CD4-positive, alpha-beta T cell treated with Interleukin-21 for 1 hour (primary cell): ENCODE results near the gene SNX21.
"Not testable (repeated sequence)": the region's sequence is repeated elsewhere in the genome, so short reads cannot be mapped to it uniquely, and the experiment has no call there.

Source experiments
- DNase-seq: peaks from one replicate; pipeline ENCODE4 v3.0.0-alpha.2; 2020

The SNX21 gene

GRCh38 chr20:45833030-45833882 is at the start of gene SNX21:
TSS of gene SNX21 (plus strand) at chr20:45833799. CDS start at chr20:45833920, 121 bp downstream.
- DNase-seq, result peak; percentile 10

GRCh38 chr20:45788351-45788750 is 45.2 kb upstream of the SNX21 start:
- no peak for DNase-seq

GRCh38 chr20:45792317-45793118 is 41.1 kb upstream of the SNX21 start:
- peak; percentile 24 for DNase-seq

- no peak for DNase-seq
Measured at GRCh38 chr20:45796337-45797065, 37.1 kb upstream of the SNX21 start.

- DNase-seq, result not testable (repeated sequence)
Measured at GRCh38 chr20:45797510-45797909, 36.1 kb upstream of the SNX21 start.

GRCh38 chr20:45797955-45798354 is 35.6 kb upstream of the SNX21 start:
- not testable (repeated sequence) for DNase-seq

GRCh38 chr20:45798935-45799642 is 34.5 kb upstream of the SNX21 start:
- peak; percentile 73 for DNase-seq

- DNase-seq, result no peak
Measured at GRCh38 chr20:45801851-45802250, 31.7 kb upstream of the SNX21 start.

GRCh38 chr20:45810191-45810970 is 23.2 kb upstream of the SNX21 start:
- DNase-seq, result no peak

GRCh38 chr20:45812157-45813005 is 21.2 kb upstream of the SNX21 start, which contains the start of gene UBE2C:
TSS of gene UBE2C (plus strand) at chr20:45812644. CDS start at chr20:45812696, 52 bp downstream.
- DNase-seq, result peak; percentile 98

- no peak for DNase-seq
Measured at GRCh38 chr20:45813006-45813340, 20.6 kb upstream of the SNX21 start.

- no peak for DNase-seq
Measured at GRCh38 chr20:45813489-45813888, 20.1 kb upstream of the SNX21 start.

GRCh38 chr20:45814314-45814713 is 19.3 kb upstream of the SNX21 start:
- no peak for DNase-seq

GRCh38 chr20:45816951-45817350 is 16.6 kb upstream of the SNX21 start:
- no peak for DNase-seq

GRCh38 chr20:45817376-45818194 is 16.0 kb upstream of the SNX21 start:
- no peak for DNase-seq

- no peak for DNase-seq
Measured at GRCh38 chr20:45818239-45818638, 15.4 kb upstream of the SNX21 start.

GRCh38 chr20:45819466-45819865 is 14.1 kb upstream of the SNX21 start:
- DNase-seq, result no peak

GRCh38 chr20:45821947-45822346 is 11.7 kb upstream of the SNX21 start:
- no peak for DNase-seq

- DNase-seq, result no peak
Measured at GRCh38 chr20:45822857-45823256, 10.7 kb upstream of the SNX21 start.
